Left colon (tissue), 2 donors: ENCODE measurements around the gene IRF4. TPM values are rescaled to one million over a fixed set of nuclear protein-coding genes. Genes with fewer than 3 reads are reported as not detected.
A peak's percentile ranks its signal among the peaks of the same experiment; 100 is the strongest.

Experiments
- ATAC-seq: fragments of 200-7000 bp; cut with Tn5 transposase; one replicate; pipeline ENCODE4 v1.9.1; 2020; ENCODE audit warnings: mild to moderate bottlenecking, moderate library complexity
- DNase-seq, 2 donors: peaks; one replicate each; pipeline ENCODE4 v3.0.0-alpha.2; 2020
- intact Hi-C, 2 donors: fragments of 100-400 bp; cut with DNase I in 1 of 2; cut with micrococcal nuclease in 1 of 2; formaldehyde crosslinking; loops; one replicate each; pipeline versions ENCODE4 v1.11.2 to v1.14.0; 2022; cut with DNase I, micrococcal nuclease
- long read RNA-seq: library from polyadenylated mRNA; unstranded; transcript quantifications from one replicate; pipeline ENCODE4 v2.0.0, GENCODE V29; 2021
- total RNA-seq, 2 donors: library from RNA; stranded (reverse); fragmentation: NEBNext Ultra II Directional; extraction: Animal tissue kit (Norgen Biotek cat#: 25700); gene quantifications; one replicate each; pipeline ENCODE4 v1.2.1, GENCODE V29; 2021
- donor health status: DM: no; HTN: no; CAD: no.
- donor health status: DM: yes; HTN: yes; CAD: no.

IRF4 gene
- 10 to 100 TPM in 1 of 2 donors, 1 to 10 TPM in 1; 5.0 to 11.0 TPM for total RNA-seq
- long read RNA-seq: 0 reads

DNA sequence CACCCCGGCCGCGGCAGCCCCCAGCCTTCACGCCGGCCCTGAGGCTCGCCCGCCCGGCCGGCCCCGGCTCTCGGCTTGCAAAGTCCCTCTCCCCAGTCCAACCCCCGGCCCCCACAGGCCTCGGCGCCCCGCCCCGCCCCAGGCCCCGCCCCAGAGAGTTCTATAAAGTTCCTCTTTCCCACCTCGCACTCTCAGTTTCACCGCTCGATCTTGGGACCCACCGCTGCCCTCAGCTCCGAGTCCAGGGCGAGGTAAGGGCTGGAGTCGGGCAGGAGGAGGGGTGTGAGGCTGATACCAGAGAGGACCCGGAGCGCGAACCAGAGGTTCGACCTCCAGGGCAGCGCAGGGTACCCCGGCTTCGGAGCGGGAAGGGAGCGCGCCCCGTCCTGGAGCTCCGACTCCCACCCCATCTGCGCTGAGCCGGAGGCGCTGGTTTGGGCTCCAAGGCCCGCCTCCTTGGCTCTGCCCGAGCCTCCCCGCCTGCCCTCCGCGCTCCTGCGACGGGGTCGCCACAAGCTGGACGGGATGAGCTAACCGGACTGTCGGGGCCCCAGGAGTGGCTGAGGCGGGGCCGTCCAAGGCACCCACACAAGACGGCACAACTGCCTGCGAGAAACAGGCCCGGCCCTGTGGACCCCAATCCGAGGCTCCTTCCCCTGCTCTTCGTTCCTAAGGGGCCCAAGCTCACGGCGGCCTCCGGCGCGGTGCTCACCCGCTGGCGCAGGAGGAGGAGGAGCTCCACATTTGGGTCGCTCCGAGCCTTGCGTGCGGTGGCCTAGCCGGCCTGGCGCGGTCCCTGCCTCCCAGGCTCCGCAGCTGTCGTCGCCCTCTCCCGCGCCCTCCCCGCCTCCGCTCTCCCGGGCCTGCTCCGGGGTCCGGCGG, at the start of gene IRF4:
IRF4 (plus strand) TSS at position 194 of the 882 bp plus-strand sequence. CDS start 1,401 bp downstream, outside the sequence.
- DNase-seq: peak; percentile 38 to 56
- peak; percentile 31 for ATAC-seq

DNA sequence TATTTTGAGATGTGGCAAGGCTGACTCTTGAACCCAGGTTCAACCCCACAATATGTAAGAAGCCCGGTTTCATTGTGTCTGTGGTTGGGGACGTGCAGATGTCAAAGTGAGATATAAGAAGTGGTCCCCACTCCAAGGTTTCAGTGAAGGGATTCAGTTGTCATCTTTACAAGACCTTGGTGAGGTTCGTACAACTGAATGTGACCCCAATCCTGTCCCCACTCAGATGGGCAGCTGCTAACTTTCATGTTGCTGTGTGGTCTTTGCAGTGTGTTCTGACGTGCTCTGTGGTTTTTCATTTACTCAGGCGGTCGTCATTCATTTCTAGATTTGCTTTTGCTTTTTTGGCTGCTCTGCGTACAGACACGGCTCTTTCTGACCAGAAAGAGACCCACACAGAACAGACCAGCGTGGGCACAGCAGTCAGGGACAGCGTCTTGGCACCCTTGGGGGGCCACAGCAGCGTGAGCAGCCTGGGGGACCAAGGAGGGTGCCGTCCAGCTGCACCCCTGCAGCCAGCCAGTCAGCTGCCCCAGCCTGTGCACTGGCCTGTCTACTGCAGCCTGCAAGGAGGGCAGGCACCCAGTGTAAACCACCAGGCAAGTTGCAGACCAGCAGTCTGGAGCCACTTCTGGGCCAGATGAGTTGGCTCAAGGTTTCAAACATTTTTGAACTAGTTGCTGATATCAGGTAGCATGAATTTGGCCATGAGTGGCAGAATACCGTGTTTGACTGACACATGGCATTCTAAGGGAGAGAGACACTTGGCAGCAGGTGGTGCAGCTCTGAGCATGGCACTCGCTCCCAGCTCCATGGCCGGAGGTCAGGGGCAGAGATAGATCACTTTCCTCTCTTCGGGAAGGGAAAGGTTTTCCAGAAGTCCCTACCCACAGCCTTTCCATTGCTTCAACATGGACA, 49.4 kb upstream of the IRF4 start:
- ATAC-seq: peak; percentile 20
- intact Hi-C loops: no loop called here
- DNase-seq: no peak

More for the DNA sequence above, at the start of gene IRF4:
- intact Hi-C loops: no loop called here

DNA sequence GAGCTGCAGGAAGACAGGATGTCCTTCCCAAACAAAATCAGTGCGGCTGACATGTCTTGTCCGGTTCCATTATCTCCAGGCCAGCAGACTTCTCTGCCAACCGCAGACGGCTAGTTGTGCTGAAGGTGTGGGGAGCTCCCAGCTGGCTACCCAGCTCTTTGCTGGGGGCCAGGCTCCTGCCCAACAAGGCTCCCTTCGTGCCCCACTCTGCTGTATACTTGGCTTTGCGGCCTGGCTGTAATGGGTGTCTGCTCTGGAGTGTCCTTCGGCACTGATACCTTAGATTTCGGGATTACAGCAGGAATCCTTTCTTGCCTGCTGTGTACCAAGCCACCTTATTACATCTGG, 48.7 kb upstream of the IRF4 start:
- DNase-seq (no peak), ATAC-seq (no peak)
- intact Hi-C loops: no loop called here

DNA sequence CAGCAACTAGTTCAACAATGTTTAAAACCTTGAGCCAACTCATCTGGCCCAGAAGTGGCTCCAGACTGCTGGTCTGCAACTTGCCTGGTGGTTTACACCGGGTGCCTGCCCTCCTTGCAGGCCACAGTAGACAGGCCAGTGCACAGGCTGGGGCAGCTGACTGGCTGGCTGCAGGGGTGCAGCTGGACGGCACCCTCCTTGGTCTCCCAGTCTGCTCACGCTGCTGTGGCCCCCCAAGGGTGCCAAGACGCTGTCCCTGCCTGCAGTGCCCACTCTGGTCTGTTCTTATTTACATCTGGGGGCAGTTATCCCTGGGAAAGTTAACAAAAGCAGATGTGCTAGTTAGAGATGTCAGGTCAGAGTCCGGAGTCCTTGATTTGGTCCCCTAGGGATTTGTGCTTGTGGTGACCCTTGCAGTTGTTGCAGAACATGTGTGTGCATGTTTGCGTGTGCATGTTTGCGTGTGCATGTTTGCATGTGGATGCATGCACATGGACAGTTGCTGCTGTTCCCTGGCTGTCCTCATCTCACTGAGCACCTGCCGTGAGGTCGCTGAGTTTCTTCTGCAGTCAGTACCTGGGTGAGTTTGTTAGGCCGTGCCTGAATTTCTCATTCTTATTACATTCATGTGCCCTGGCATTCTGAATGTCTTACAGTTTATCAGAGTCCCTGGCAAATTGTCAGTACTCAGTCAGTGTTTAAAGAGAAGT, 48.2 kb upstream of the IRF4 start:
- DNase-seq (no peak), ATAC-seq (no peak)
- intact Hi-C loops: no loop called here

DNA sequence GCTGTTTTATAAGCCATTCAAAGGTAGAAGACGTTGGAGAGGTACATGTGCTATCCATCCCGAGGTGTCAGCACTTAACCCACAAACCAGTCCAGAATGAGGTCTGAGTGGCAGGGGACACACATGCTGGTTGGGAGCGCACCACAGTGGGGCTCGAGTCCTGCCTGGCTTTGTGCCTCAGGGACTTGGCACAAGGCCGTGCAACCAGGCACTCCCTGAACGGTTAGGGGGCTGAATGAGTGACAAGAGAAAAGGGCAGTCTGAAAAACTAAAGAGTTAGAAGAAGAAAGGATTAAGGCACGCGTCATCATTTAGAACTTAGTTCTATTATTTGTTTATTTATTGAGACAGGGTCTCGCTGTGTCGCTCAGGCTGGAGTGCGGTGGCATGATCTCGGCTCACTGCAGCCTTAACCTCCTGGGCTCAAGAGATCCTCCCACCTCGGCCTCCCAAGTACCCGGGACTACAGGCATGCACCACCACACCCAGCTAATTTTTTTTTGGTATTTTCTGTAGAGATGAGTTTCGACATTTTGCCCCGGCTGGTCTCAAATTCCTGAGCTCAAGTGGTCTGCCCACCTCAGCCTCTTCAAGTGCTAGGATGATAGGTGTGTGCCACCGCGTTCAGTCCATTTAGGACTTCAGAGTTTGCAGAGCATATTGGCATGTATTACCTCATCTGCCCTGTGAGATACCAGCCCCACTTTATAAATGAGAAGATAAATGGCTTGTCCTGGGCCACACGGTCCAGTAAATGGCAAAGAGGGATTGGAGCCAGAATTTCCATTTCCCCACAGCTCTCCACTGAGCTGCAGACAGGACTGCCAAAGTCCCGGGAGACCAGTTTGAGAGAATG, 47.4 kb upstream of the IRF4 start:
- intact Hi-C loops: no loop called here
- DNase-seq (no peak), ATAC-seq (no peak)

DNA sequence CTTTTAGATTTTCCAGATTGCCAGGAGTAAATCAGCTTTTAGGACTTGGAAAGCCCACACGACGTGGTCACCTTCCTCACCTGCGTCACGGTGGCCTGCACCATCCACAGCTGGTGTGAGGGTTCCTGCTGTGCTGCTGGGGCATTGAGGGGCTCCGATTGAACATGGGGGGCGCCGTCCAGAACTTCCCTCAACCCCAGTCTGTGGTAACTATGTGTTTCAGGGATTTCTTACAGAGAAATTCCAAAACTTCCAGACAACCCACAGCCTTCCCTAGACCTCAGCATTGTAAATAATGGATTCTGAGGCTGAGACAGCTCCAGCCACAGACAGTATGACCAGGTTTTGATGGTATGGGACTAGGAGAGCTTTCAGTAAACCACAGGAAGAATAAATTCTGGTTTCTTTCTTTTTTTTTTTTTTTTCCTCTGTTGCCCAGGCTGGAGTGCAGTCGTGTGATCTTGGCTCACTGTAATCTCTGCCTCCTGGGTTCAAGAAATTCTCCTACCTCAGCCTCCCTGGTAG, 46.7 kb upstream of the IRF4 start:
- no peak for ATAC-seq
- intact Hi-C loops: no loop called here
- no peak for DNase-seq

DNA sequence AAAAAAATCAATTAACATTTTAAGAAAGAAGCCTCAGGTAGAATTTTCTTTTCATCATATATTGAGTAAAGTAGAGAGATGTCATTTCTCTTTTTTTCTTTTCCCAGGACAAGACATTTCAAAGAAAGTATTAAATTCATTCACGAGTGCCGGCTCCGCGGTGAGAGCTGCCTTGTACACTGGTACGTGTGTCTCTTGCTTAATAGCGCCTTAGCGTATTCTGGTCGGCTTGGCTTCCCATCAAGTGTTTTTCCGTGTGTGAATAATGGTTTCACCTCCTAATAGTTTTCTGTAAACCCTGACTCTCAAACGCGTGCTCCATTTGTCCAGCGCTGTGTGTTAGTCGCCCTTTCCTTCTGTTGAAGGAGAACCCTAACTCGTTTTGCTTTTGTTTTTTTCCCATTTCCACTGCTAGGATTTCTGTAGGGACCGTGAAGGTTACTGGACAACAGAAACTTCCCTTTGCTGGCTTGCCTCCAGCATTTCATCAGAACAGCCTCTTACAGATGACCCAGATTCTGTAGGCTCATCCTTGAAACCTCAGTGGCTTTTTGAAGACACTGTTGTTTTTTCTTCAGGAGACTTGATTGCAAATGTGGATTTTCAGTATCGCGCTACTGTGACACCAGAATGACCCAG, 45.7 kb upstream of the IRF4 start:
- DNase-seq (no peak), ATAC-seq (no peak)
- intact Hi-C loops: no loop called here

DNA sequence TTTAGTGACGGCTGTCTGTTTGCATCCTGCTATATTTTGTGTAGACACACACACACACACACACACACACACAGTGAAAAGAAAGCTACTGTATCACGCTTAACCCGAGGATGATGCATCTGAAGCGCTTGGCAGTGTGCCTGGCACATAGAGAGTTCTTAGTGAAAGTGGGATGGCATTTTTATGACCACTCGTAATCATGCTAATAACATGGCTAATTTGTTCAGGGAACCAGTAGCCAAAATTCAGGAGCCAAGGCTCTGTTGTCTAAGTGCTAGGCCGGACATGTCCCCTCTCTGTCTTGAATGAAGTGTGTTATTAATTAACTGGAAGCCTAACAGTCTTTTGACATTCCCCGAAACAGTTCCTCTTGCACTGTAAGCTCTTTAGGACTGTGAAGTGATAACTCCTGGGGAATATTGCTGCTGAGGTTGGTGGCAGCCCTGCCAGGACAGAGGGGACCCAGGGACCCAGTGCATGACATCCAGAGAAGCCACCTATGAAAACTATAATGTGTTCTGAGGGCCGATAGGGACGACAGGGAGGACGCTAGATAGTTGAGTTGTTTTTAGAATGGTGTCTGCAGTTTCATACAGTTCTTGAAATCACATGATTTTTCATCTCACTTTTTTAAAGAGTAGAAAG, 45.0 kb upstream of the IRF4 start:
- intact Hi-C loops: no loop called here
- DNase-seq (no peak), ATAC-seq (no peak)

DNA sequence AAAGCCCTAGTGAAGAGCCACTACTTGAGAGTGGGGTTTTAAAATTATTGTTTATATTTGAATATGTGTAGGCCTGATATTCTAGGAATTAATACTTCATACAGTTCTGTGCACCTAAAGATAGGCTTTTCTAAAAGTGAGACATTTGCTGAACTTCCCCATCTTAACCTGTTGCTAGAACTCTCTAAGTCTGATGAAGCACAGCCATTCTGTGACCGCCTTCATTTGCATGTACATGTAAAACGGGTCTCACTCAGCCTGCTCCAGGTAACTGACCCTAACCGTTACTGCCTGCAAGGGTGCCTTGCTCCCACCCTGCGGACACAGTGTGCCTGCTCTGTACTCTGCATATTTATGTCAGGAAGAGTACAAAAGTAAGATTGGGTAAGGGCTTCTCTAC, 44.3 kb upstream of the IRF4 start:
- intact Hi-C loops: no loop called here
- ATAC-seq (peak; percentile 26), DNase-seq (peak in 1 of 2 donors; percentile 20)

DNA sequence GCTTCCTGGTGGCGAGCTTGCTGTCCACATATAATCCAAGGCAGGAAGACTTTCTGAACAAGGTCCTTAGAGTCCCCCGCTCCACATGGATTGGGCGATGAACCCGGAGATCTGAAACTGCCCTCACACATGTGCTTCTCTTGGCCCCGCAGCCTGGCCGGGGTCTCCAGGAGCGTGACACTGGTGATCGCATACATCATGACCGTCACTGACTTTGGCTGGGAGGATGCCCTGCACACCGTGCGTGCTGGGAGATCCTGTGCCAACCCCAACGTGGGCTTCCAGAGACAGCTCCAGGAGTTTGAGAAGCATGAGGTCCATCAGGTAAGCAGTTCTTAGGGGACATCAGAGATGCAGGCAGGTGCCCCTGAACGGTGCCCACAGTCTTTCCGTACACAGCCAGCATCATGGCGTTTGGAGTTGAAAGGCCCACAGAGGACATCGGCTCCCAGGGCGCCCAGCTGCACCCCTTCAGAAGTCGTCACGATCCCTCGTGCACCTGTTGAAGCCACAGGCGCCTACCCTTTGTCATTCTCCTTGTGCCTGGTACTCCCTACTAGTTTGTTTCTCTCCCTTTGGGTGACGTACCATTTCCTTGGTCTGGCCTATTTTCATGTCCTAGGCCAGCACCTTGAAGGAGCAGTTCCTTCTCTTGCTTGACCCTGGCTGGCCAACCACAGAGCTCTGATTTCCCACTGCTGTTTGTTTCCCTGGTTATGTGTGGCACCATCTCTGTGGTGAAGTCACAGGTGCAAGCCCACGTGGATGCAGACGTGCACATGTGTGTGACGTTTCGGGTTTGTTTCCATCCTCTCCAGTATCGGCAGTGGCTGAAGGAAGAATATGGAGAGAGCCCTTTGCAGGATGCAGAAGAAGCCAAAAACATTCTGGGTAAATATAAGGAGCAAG, 43.3 kb upstream of the IRF4 start:
- intact Hi-C loops: no loop called here
- ATAC-seq (no peak), DNase-seq (peak in 1 of 2 donors; percentile 6)

DNA sequence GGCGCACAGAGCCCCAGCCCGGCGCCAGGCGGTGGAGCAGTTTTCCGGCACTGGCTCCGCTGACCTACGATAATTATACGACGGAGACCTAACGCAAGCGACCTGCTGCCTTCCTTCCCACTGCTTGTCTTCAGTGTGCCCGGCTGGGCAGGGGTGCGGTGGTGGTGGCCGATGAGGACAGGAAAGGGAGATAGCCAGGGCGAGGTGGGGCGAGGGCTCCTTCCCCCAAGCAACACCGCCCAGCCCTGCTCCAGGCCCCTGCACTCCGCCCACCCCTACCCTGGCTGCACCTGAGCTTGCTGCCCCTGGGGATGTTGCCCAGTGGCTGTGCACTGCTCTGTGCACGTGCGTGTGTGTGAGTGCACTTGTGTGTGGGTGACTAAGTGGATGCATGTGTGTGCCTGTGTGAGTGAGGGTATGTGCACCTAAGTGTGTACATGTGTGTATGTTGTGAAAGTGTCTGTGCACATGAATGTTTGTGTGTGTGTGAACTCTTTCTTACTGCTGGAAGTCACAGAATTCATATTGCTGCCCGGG, 42.6 kb upstream of the IRF4 start:
- intact Hi-C loops: no loop called here
- DNase-seq (peak in 1 of 2 donors; percentile 12), ATAC-seq (no peak)

DNA sequence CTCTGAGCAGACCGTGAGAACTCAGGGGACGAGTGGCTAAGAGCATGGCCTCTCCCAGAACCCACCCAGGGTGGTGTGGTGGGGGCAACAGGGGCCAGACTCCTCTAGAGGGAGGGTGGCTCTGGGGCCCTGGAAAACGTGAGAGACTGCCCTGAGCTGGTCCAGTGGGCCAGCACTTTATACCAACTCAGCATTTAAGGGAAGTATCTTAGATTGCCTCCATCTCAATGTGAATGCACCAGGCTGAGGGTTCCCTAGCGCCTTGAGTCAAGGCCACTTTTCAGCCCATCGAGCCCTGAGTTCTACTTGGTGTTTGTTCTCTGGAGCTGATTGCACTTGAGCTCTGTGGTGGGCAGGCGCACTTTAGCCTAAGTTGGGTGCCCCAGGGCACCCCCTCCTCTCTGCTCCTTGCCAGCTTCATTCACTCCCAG, 42.0 kb upstream of the IRF4 start:
- intact Hi-C loops: no loop called here
- DNase-seq (no peak), ATAC-seq (no peak)

DNA sequence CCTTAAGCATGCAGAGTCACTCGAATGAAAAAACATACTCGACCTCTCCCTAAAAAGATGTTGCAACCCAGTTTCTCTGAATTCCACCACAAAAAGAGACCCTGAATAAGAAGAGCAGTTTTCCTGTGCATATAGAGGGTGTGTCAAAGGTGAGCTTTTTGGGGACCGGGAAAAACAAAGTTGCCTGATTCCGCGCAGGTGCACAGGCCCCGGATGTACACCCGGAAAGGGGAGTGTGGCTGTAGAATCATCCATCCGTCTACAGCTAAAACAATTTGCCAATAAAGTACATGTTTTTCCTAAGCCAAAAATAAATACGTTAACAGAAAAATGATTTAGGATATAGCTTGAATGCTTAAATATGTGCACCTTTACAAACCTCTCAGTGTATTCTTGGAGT, 41.2 kb upstream of the IRF4 start:
- ATAC-seq (no peak), DNase-seq (no peak)
- intact Hi-C loops: no loop called here

DNA sequence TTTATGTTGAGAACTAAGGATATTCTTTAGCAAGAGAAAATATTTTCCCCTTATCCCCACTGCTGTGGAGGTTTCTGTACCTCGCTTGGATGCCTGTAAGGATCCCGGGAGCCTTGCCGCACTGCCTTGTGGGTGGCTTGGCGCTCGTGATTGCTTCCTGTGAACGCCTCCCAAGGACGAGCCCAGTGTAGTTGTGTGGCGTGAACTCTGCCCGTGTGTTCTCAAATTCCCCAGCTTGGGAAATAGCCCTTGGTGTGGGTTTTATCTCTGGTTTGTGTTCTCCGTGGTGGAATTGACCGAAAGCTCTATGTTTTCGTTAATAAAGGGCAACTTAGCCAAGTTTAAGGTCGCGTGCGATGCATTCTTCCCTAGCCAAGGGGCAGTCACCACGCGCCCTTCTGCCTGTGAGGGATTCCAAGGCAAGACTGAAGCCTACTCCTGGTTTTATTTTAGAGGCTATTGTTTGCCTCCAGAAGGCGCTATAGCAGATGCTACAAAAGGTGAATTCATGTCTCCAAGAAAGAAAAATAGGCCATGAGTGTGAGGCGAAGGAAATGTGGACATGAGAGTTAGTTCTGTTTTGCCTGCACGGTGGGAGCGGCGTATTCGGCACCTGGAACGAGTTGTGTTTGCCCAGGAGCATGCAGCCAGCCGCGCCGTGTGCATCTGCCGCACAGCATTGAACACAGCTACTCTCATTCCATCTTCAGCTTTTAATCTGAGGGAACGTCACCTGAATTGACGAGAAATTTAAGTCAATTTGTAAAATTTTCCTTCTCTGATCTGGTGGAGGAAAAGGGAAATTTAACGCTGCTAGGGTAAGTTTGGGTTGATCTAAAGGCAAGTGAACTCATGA, 40.3 kb upstream of the IRF4 start:
- intact Hi-C loops: no loop called here
- no peak for ATAC-seq
- no peak for DNase-seq

DNA sequence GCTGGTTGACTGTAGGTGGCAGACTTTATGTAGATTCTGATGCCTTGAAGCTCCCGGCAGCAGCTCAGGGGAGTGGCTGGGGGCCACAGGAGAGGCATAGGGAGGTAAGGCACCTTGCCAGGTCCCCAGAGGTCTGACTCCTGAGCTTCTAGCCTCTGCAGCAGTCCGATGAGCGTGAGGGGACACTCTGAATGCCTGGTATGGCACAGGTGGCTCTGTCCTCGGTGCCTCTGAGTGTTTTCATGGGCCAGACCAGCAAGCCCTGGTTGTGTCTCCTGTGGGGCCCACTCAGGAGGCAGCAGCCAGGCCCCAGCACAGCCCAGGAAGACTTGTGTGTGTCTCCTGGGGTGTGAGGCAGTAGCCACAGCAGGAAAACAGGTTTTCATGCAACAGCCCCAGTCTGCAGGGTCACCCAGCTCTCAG, 39.7 kb upstream of the IRF4 start:
- DNase-seq (no peak), ATAC-seq (no peak)
- intact Hi-C loops: no loop called here
